GM23338 (cell line): Measurements from ENCODE around the gene HERPUD2. TPM values are rescaled to one million over a fixed set of nuclear protein-coding genes. Genes with fewer than 3 reads are reported as not detected.
"Not testable (repeated sequence)": the region's sequence is repeated elsewhere in the genome, so short reads cannot be mapped to it uniquely, and the experiment has no call there.

ENCODE experiments used
- ATAC-seq: fragments of 200-7000 bp; cut with Tn5 transposase; 3 replicates; pipeline ENCODE4 v1.9.1; 2020
- DNase-seq: peaks from one replicate; pipeline ENCODE4 v3.0.0-alpha.2; 2015; ENCODE audit warnings: low spot score
- H2AFZ ChIP-seq: fragments of 200-600 bp; sonication (generic); 2 replicates; pipeline ENCODE4 v1.8.0; 2016; ENCODE audit warnings: antibody characterized with exemption, mild to moderate bottlenecking, moderate library complexity
- H3F3A ChIP-seq: fragments of 200-600 bp; sonication (generic); replicated peaks from 2 replicates; pipeline ENCODE4 v1.8.0; 2017; ENCODE audit warnings: antibody characterized with exemption, mixed run types, low read depth
- H3K27ac ChIP-seq: fragments of 200-600 bp; sonication (generic); 2 replicates; pipeline ENCODE4 v1.6.1; 2016; ENCODE audit warnings: low read depth
- H3K27me3 ChIP-seq: fragments of 200-600 bp; sonication (generic); 2 replicates; pipeline ENCODE4 v1.8.0; 2016; ENCODE audit warnings: mild to moderate bottlenecking, mixed run types, moderate library complexity; ENCODE audit not compliant: insufficient read depth
- H3K36me3 ChIP-seq: fragments of 200-600 bp; sonication (generic); 2 replicates; pipeline ENCODE4 v1.8.0; 2016; ENCODE audit warnings: mild to moderate bottlenecking; ENCODE audit not compliant: insufficient read depth
- H3K4me1 ChIP-seq: fragments of 200-600 bp; sonication (generic); 2 replicates; pipeline ENCODE4 v1.8.0; 2016; ENCODE audit warnings: mild to moderate bottlenecking, moderate library complexity; ENCODE audit not compliant: insufficient read depth
- H3K4me2 ChIP-seq: fragments of 200-600 bp; sonication (generic); 2 replicates; pipeline ENCODE4 v1.7.1; 2017; ENCODE audit warnings: mixed run types
- H3K4me3 ChIP-seq: fragments of 200-600 bp; sonication (generic); 2 replicates; pipeline ENCODE4 v1.6.1; 2016; ENCODE audit warnings: mixed run types
- H3K79me2 ChIP-seq: fragments of 200-600 bp; sonication (generic); replicated peaks from 2 replicates; pipeline ENCODE4 v1.8.0; 2017; ENCODE audit warnings: mild to moderate bottlenecking; ENCODE audit not compliant: insufficient read depth
- H3K9me2 ChIP-seq: fragments of 200-600 bp; sonication (generic); 2 replicates; pipeline ENCODE4 v1.8.0; 2017; ENCODE audit not compliant: insufficient read depth
- H4K20me1 ChIP-seq: fragments of 200-600 bp; sonication (generic); replicated peaks from 2 replicates; pipeline ENCODE4 v1.8.0; 2017; ENCODE audit warnings: mild to moderate bottlenecking; ENCODE audit not compliant: insufficient read depth
- H3K27ac Mint-ChIP-seq: 2 replicates; pipeline ENCODE4 v1.8.0; 2020; ENCODE audit warnings: inconsistent platforms, mild to moderate bottlenecking, moderate library complexity, mixed read lengths
- H3K27me3 Mint-ChIP-seq: 3 replicates; pipeline ENCODE4 v1.8.0; 2022; ENCODE audit warnings: low read depth, mild to moderate bottlenecking, moderate library complexity, mixed read lengths, inconsistent platforms; ENCODE audit not compliant: insufficient read depth, poor library complexity
- H3K36me3 Mint-ChIP-seq: 3 replicates; pipeline ENCODE4 v1.8.0; 2021; ENCODE audit warnings: low read depth, mild to moderate bottlenecking, inconsistent platforms, moderate library complexity, mixed read lengths
- H3K4me1 Mint-ChIP-seq: 3 replicates; pipeline ENCODE4 v1.8.0; 2020; ENCODE audit warnings: mild to moderate bottlenecking, inconsistent platforms, mixed read lengths
- H3K4me3 Mint-ChIP-seq: 3 replicates; pipeline ENCODE4 v1.8.0; 2021; ENCODE audit warnings: moderate library complexity, mild to moderate bottlenecking, inconsistent platforms, mixed read lengths
- H3K9me3 Mint-ChIP-seq: 3 replicates; pipeline ENCODE4 v1.8.0; 2020; ENCODE audit warnings: moderate library complexity, mild to moderate bottlenecking, inconsistent platforms, mixed read lengths
- EZH2 ChIP-seq: fragments of 200-600 bp; sonication (generic); IDR thresholded peaks from one replicate; pipeline ENCODE4 v1.8.0; 2017; ENCODE audit warnings: antibody characterized with exemption, mild to moderate bottlenecking, low read depth; ENCODE audit not compliant: unreplicated experiment
- EZH2phosphoT487 ChIP-seq: fragments of 200-600 bp; sonication (generic); IDR thresholded peaks from one replicate; pipeline ENCODE4 v1.8.1; 2018; ENCODE audit warnings: antibody characterized with exemption; ENCODE audit not compliant: unreplicated experiment
- NANOG ChIP-seq: IDR thresholded peaks from 2 replicates; pipeline ENCODE4 v1.6.1; 2016; ENCODE audit warnings: antibody characterized with exemption, borderline replicate concordance
- POLR2AphosphoS5 ChIP-seq: IDR thresholded peaks from 2 replicates; pipeline ENCODE4 v1.6.1; 2016; ENCODE audit warnings: antibody characterized with exemption, low read depth
- STAT1 ChIP-seq: IDR thresholded peaks from one replicate; pipeline ENCODE4 v1.6.1; 2016; ENCODE audit warnings: antibody characterized with exemption; ENCODE audit not compliant: unreplicated experiment
- polyA plus RNA-seq: library from polyadenylated mRNA; unstranded; fragments of >200 nt; fragmentation: Nextera tagmentation; extraction: Ambion mirVana; gene quantifications from 2 replicates; pipeline ENCODE4 v1.2.1, GENCODE V29; 2016
- total RNA-seq: library from RNA; depleted of rRNA; stranded (reverse); fragments of >200 nt; shearing (Covaris generic); gene quantifications from 2 replicates; pipeline ENCODE4 v1.2.3, GENCODE V29; 2014
- TF ChIP-seq, protein P1 (sequence below), 2 experiments: fragments of 200-600 bp in 1 of 2; sonication (generic) in 1 of 2; conservative IDR thresholded peaks; 2 replicates each; pipeline versions ENCODE4 v1.5.1 to v1.6.1; 2016 to 2017; ENCODE audit warnings: antibody characterized with exemption in 2 of 2, low read depth in 2 of 2, mild to moderate bottlenecking in 2 of 2, moderate library complexity in 1 of 2
- TF ChIP-seq, protein P2 (sequence below): fragments of 250-450 bp; sonication (Bioruptor Pico); IDR thresholded peaks from 2 replicates; pipeline ENCODE4 v1.5.0; 2020; ENCODE audit warnings: mild to moderate bottlenecking, moderate library complexity
- TF ChIP-seq, protein P3 (sequence below): IDR thresholded peaks from 2 replicates; pipeline ENCODE4 v1.6.1; 2016; ENCODE audit warnings: antibody characterized with exemption

Gene HERPUD2
- total and polyA plus RNA-seq, 2 experiments from 2014 or later: 8.0 to 12.0 TPM

DNA sequence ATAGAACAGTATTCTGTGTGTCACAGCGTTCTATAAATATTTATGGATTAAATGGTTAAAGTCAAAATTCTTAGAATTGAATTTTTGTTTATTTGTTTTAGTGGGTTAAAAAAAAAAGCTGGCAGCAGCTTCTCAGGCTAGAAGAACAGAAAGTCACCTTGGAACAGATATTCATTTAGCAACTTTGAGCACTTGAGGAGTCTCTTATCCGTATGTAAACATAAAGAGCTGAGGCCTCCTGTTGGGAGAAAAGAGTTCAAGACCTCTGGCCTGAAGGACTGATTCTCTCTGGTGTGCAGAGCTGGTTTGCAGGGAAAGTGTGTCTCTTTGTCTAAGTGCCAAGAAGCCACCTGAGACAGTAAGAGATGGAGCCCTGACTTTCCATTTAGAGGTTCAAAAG lies 109.9 kb downstream of the HERPUD2 start:
- Mint-ChIP-seq H3K27ac (no peak overlapping the region), H3K27me3 (no peaks in the 10 kb centered on the region), H3K4me3 (no peak overlapping the region), H3K4me1 (peaks cover 2% of the 10 kb centered on the region; the same call in 1 of the 3 replicates), H3K36me3 (no peaks in the 10 kb centered on the region), H3K9me3 (no peaks in the 10 kb centered on the region)
- no peaks in the 10 kb centered on the region for H4K20me1 ChIP-seq
- H3K27me3 ChIP-seq: no peaks in the 10 kb centered on the region
- TF ChIP-seq, protein P1, sequence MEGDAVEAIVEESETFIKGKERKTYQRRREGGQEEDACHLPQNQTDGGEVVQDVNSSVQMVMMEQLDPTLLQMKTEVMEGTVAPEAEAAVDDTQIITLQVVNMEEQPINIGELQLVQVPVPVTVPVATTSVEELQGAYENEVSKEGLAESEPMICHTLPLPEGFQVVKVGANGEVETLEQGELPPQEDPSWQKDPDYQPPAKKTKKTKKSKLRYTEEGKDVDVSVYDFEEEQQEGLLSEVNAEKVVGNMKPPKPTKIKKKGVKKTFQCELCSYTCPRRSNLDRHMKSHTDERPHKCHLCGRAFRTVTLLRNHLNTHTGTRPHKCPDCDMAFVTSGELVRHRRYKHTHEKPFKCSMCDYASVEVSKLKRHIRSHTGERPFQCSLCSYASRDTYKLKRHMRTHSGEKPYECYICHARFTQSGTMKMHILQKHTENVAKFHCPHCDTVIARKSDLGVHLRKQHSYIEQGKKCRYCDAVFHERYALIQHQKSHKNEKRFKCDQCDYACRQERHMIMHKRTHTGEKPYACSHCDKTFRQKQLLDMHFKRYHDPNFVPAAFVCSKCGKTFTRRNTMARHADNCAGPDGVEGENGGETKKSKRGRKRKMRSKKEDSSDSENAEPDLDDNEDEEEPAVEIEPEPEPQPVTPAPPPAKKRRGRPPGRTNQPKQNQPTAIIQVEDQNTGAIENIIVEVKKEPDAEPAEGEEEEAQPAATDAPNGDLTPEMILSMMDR (conservative IDR thresholded peaks at IDR 0.05; ENCODE audit: low read depth in 2 of 2): no peak
- TF ChIP-seq, protein P2, sequence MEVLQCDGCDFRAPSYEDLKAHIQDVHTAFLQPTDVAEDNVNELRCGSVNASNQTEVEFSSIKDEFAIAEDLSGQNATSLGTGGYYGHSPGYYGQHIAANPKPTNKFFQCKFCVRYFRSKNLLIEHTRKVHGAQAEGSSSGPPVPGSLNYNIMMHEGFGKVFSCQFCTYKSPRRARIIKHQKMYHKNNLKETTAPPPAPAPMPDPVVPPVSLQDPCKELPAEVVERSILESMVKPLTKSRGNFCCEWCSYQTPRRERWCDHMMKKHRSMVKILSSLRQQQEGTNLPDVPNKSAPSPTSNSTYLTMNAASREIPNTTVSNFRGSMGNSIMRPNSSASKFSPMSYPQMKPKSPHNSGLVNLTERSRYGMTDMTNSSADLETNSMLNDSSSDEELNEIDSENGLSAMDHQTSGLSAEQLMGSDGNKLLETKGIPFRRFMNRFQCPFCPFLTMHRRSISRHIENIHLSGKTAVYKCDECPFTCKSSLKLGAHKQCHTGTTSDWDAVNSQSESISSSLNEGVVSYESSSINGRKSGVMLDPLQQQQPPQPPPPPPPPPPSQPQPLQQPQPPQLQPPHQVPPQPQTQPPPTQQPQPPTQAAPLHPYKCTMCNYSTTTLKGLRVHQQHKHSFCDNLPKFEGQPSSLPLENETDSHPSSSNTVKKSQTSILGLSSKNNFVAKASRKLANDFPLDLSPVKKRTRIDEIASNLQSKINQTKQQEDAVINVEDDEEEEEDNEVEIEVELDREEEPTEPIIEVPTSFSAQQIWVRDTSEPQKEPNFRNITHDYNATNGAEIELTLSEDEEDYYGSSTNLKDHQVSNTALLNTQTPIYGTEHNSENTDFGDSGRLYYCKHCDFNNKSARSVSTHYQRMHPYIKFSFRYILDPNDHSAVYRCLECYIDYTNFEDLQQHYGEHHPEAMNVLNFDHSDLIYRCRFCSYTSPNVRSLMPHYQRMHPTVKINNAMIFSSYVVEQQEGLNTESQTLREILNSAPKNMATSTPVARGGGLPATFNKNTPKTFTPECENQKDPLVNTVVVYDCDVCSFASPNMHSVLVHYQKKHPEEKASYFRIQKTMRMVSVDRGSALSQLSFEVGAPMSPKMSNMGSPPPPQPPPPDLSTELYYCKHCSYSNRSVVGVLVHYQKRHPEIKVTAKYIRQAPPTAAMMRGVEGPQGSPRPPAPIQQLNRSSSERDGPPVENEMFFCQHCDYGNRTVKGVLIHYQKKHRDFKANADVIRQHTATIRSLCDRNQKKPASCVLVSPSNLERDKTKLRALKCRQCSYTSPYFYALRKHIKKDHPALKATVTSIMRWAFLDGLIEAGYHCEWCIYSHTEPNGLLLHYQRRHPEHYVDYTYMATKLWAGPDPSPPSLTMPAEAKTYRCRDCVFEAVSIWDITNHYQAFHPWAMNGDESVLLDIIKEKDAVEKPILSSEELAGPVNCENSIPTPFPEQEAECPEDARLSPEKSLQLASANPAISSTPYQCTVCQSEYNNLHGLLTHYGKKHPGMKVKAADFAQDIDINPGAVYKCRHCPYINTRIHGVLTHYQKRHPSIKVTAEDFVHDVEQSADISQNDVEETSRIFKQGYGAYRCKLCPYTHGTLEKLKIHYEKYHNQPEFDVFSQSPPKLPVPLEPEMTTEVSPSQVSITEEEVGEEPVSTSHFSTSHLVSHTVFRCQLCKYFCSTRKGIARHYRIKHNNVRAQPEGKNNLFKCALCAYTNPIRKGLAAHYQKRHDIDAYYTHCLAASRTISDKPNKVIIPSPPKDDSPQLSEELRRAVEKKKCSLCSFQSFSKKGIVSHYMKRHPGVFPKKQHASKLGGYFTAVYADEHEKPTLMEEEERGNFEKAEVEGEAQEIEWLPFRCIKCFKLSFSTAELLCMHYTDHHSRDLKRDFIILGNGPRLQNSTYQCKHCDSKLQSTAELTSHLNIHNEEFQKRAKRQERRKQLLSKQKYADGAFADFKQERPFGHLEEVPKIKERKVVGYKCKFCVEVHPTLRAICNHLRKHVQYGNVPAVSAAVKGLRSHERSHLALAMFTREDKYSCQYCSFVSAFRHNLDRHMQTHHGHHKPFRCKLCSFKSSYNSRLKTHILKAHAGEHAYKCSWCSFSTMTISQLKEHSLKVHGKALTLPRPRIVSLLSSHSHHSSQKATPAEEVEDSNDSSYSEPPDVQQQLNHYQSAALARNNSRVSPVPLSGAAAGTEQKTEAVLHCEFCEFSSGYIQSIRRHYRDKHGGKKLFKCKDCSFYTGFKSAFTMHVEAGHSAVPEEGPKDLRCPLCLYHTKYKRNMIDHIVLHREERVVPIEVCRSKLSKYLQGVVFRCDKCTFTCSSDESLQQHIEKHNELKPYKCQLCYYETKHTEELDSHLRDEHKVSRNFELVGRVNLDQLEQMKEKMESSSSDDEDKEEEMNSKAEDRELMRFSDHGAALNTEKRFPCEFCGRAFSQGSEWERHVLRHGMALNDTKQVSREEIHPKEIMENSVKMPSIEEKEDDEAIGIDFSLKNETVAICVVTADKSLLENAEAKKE: no peak
- TF ChIP-seq STAT1 (no peak), POLR2AphosphoS5 (no peak), NANOG (no peak), EZH2 (no peak), EZH2phosphoT487 (no peak)
- TF ChIP-seq, protein P3, sequence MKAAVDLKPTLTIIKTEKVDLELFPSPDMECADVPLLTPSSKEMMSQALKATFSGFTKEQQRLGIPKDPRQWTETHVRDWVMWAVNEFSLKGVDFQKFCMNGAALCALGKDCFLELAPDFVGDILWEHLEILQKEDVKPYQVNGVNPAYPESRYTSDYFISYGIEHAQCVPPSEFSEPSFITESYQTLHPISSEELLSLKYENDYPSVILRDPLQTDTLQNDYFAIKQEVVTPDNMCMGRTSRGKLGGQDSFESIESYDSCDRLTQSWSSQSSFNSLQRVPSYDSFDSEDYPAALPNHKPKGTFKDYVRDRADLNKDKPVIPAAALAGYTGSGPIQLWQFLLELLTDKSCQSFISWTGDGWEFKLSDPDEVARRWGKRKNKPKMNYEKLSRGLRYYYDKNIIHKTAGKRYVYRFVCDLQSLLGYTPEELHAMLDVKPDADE: no peak
- H3K79me2 ChIP-seq: no peaks in the 10 kb centered on the region
- no peak overlapping the region for H2AFZ ChIP-seq
- H3K9me2 ChIP-seq: no peaks in the 10 kb centered on the region
- no peak overlapping the region for H3K4me3 ChIP-seq
- H3K4me1 ChIP-seq: no peaks in the 10 kb centered on the region
- H3K4me2 ChIP-seq: no peak overlapping the region
- H3K36me3 ChIP-seq: no peaks in the 10 kb centered on the region
- ATAC-seq: no peak
- DNase-seq: no peak
- H3K27ac ChIP-seq: no peak overlapping the region
- H3F3A ChIP-seq: no peaks in the 10 kb centered on the region

DNA sequence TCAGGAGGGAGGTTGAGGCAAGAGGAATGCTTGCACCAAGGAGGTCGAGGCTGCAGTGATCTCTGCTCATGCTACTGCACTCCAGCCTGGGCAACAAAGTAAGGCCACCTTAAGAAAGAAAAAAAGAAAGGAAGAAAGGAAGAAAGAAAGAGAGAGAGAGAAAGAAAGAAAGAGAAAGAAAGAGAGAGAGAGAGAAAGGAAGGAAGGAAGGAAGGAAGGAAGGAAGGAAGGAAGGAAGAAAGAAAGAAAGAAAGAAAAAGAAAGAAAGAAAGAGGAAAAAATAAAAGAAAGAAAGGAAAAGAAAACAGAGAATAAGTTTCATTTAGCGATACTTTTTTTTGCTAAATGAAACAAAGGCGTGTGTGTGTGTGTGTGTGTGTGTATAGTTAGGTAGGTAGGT lies 110.4 kb downstream of the HERPUD2 start:
- not testable (repeated sequence) for H3K9me2 ChIP-seq, H3K36me3 Mint-ChIP-seq, H3K4me1 Mint-ChIP-seq, H3K27me3 Mint-ChIP-seq, H3K4me2 ChIP-seq, H3K36me3 ChIP-seq, H3K27ac ChIP-seq, ATAC-seq, H3K27me3 ChIP-seq, H3F3A ChIP-seq, DNase-seq, H2AFZ ChIP-seq, H3K79me2 ChIP-seq, H3K4me1 ChIP-seq, H3K27ac Mint-ChIP-seq, H3K4me3 Mint-ChIP-seq, H3K4me3 ChIP-seq, H3K9me3 Mint-ChIP-seq, H4K20me1 ChIP-seq
